IMR-90 (cell line): Measurements from ENCODE around the gene WDCP. TPM values are rescaled to one million over a fixed set of nuclear protein-coding genes. Genes with fewer than 3 reads are reported as not detected.

Experiments
- ATAC-seq: fragments of 200-7000 bp; cut with Tn5 transposase; 2 replicates; pipeline ENCODE4 v1.9.1; 2020; ENCODE audit warnings: low read depth, mild to moderate bottlenecking, moderate library complexity
- BruUV-seq: library from RNA; stranded (reverse); fragments of 400-500 nt; replicated peaks from 2 replicates; lab custom pipeline; 2021; lab: Mats Ljungman, UMichigan
- CTCF ChIA-PET: fragments of 300-600 bp; formaldehyde crosslinking; extraction: SDS; loops from one replicate; lab custom pipeline; 2021; ENCODE audit warnings: antibody characterized with exemption; lab: Yijun Ruan, JAX
- POLR2A ChIA-PET: fragments of 300-600 bp; sonication (Branson Sonifier 250); formaldehyde crosslinking; loops from one replicate; lab custom pipeline; 2022; ENCODE audit warnings: antibody characterized with exemption; ENCODE audit not compliant: unreplicated experiment; lab: Charles Lee
- DNase-seq: peaks from one replicate; pipeline ENCODE4 v3.0.0; 2013
- H2AFZ ChIP-seq: replicated peaks from 2 replicates; pipeline ENCODE3; 2013; ENCODE audit warnings: low read length, mild to moderate bottlenecking; ENCODE audit not compliant: poor library complexity
- H2AK5ac ChIP-seq: 2 replicates; pipeline ENCODE4 v1.6.1; 2013; ENCODE audit warnings: low read depth, low read length, inconsistent platforms
- H2AK9ac ChIP-seq: replicated peaks from 2 replicates; pipeline ENCODE3; 2013; ENCODE audit warnings: mild to moderate bottlenecking, low read depth, low read length, moderate library complexity; ENCODE audit not compliant: poor library complexity
- H2BK120ac ChIP-seq: 2 replicates; pipeline ENCODE4 v1.6.1; 2013; ENCODE audit warnings: low read depth, low read length, inconsistent platforms
- H2BK15ac ChIP-seq: 3 replicates; pipeline ENCODE4 v1.6.1; 2013; ENCODE audit warnings: low read depth, low read length, inconsistent platforms
- H2BK20ac ChIP-seq: 2 replicates; pipeline ENCODE4 v1.6.1; 2013; ENCODE audit warnings: low read depth, mild to moderate bottlenecking, inconsistent platforms, low read length, moderate library complexity
- H2BK5ac ChIP-seq: 2 replicates; pipeline ENCODE4 v1.6.1; 2013; ENCODE audit warnings: mild to moderate bottlenecking, low read depth, low read length, inconsistent platforms; ENCODE audit not compliant: poor library complexity, severe bottlenecking
- H3K14ac ChIP-seq: replicated peaks from 2 replicates; pipeline ENCODE4 v1.6.1; 2013; ENCODE audit warnings: low read depth, low read length, inconsistent platforms
- H3K18ac ChIP-seq: 2 replicates; pipeline ENCODE4 v1.6.1; 2013; ENCODE audit warnings: low read depth, low read length, control low read depth
- H3K23ac ChIP-seq: 2 replicates; pipeline ENCODE4 v1.6.1; 2013; ENCODE audit warnings: low read depth, low read length, inconsistent platforms
- H3K27ac ChIP-seq: 2 replicates; pipeline ENCODE4 v1.5.1; 2013; ENCODE audit warnings: mild to moderate bottlenecking, control low read depth, low read length; ENCODE audit not compliant: insufficient read depth
- H3K27me3 ChIP-seq: 2 replicates; pipeline ENCODE4 v1.6.1; 2013; ENCODE audit warnings: low read length; ENCODE audit not compliant: control insufficient read depth, insufficient read depth
- H3K36me3 ChIP-seq: 2 replicates; pipeline ENCODE4 v1.6.1; 2013; ENCODE audit warnings: low read length, mixed read lengths; ENCODE audit not compliant: control insufficient read depth, insufficient read depth
- H3K4ac ChIP-seq: 2 replicates; pipeline ENCODE4 v1.6.1; 2013; ENCODE audit warnings: low read depth, low read length, inconsistent platforms
- H3K4me1 ChIP-seq: 2 replicates; pipeline ENCODE4 v1.6.1; 2013; ENCODE audit warnings: low read length, mixed read lengths; ENCODE audit not compliant: control insufficient read depth, insufficient read depth
- H3K4me2 ChIP-seq: 2 replicates; pipeline ENCODE4 v1.6.1; 2013; ENCODE audit warnings: low read depth, mild to moderate bottlenecking, control low read depth, low read length, moderate library complexity
- H3K4me3 ChIP-seq: 2 replicates; pipeline ENCODE4 v1.5.1; 2013; ENCODE audit warnings: low read depth, mild to moderate bottlenecking, control low read depth, low read length, moderate library complexity; ENCODE audit not compliant: insufficient read depth
- H3K56ac ChIP-seq: 2 replicates; pipeline ENCODE4 v1.6.1; 2013; ENCODE audit warnings: low read length, inconsistent platforms; ENCODE audit not compliant: insufficient read depth; ENCODE audit errors: extremely low read depth
- H3K79me1 ChIP-seq, 2 experiments: 2 replicates each; pipeline ENCODE4 v1.6.1; 2013; ENCODE audit warnings: low read length in 2 of 2, inconsistent platforms in 1 of 2, low read depth in 1 of 2
- H3K9ac ChIP-seq: 2 replicates; pipeline ENCODE4 v1.6.1; 2013; ENCODE audit warnings: low read depth, low read length, control low read depth
- H3K9me1 ChIP-seq: 2 replicates; pipeline ENCODE4 v1.6.1; 2013; ENCODE audit warnings: low read length, inconsistent platforms; ENCODE audit not compliant: insufficient read depth
- H3K9me3 ChIP-seq: 2 replicates; pipeline ENCODE4 v1.6.1; 2013; ENCODE audit warnings: low read length; ENCODE audit not compliant: control insufficient read depth, insufficient read depth
- H4K20me1 ChIP-seq: 2 replicates; pipeline ENCODE4 v1.6.1; 2013; ENCODE audit warnings: low read length, inconsistent platforms; ENCODE audit not compliant: insufficient read depth
- H4K5ac ChIP-seq: 2 replicates; pipeline ENCODE4 v1.6.1; 2013; ENCODE audit warnings: mild to moderate bottlenecking, low read depth, low read length, control low read depth
- H4K8ac ChIP-seq, 2 experiments: 2 replicates each; pipeline ENCODE4 v1.6.1; 2013; ENCODE audit warnings: low read depth in 2 of 2, low read length in 2 of 2, control low read depth in 1 of 2, inconsistent platforms in 1 of 2
- H4K91ac ChIP-seq: 2 replicates; pipeline ENCODE4 v1.6.1; 2013; ENCODE audit warnings: low read depth, low read length, inconsistent platforms; ENCODE audit not compliant: insufficient read depth
- BHLHE40 ChIP-seq: fragments of 150-350 bp; IDR thresholded peaks from 2 replicates; pipeline ENCODE4 v1.6.1; 2016; ENCODE audit warnings: mild to moderate bottlenecking, low read depth, low read length
- CEBPB ChIP-seq: IDR thresholded peaks from 2 replicates; pipeline ENCODE4 v1.6.1; 2012; ENCODE audit warnings: low read depth, low read length, improper control_type of control experiment
- CHD1 ChIP-seq: IDR thresholded peaks from 2 replicates; pipeline ENCODE4 v1.6.1; 2012; ENCODE audit warnings: low read depth, low read length, improper control_type of control experiment
- CTCF ChIP-seq: conservative IDR thresholded peaks from 2 replicates; pipeline ENCODE4 v1.5.1; 2012; ENCODE audit warnings: mild to moderate bottlenecking, low read depth, low read length, improper control_type of control experiment
- ELK1 ChIP-seq: fragments of 150-350 bp; IDR thresholded peaks from 2 replicates; pipeline ENCODE4 v1.6.1; 2016; ENCODE audit warnings: low read depth, mild to moderate bottlenecking, low read length, moderate library complexity, borderline replicate concordance
- FOS ChIP-seq: fragments of 150-350 bp; IDR thresholded peaks from 2 replicates; pipeline ENCODE4 v1.6.1; 2016; ENCODE audit warnings: low read depth, low read length
- MAFK ChIP-seq: IDR thresholded peaks from 2 replicates; pipeline ENCODE4 v1.6.1; 2012; ENCODE audit warnings: low read depth, low read length, improper control_type of control experiment
- MXI1 ChIP-seq: IDR thresholded peaks from 2 replicates; pipeline ENCODE4 v1.6.1; 2012; ENCODE audit warnings: low read depth, mild to moderate bottlenecking, low read length, moderate library complexity, borderline replicate concordance
- NFE2L2 ChIP-seq: fragments of 150-350 bp; IDR thresholded peaks from 2 replicates; pipeline ENCODE4 v1.6.1; 2016; ENCODE audit warnings: low read depth, mild to moderate bottlenecking, low read length
- POLR2A ChIP-seq: IDR thresholded peaks from 2 replicates; pipeline ENCODE4 v1.6.1; 2012; ENCODE audit warnings: mild to moderate bottlenecking, low read depth, low read length
- RAD21 ChIP-seq: IDR thresholded peaks from 2 replicates; pipeline ENCODE4 v1.6.1; 2012; ENCODE audit warnings: low read length, improper control_type of control experiment
- RCOR1 ChIP-seq: IDR thresholded peaks from 2 replicates; pipeline ENCODE4 v1.6.1; 2012; ENCODE audit warnings: mild to moderate bottlenecking, low read length, improper control_type of control experiment; ENCODE audit not compliant: insufficient replicate concordance
- RFX5 ChIP-seq: IDR thresholded peaks from 2 replicates; pipeline ENCODE4 v1.8.0; 2012; ENCODE audit warnings: low read depth, mild to moderate bottlenecking, low read length, moderate library complexity
- SMC3 ChIP-seq: fragments of 150-350 bp; IDR thresholded peaks from 2 replicates; pipeline ENCODE4 v1.6.1; 2016; ENCODE audit warnings: low read depth, mild to moderate bottlenecking, antibody characterized with exemption, low read length, moderate library complexity
- WGBS, 2 experiments: methylation state at CpG; one replicate each; pipeline versions ENCODE4 v1.1.5 to v1.1.7; 2013; ENCODE audit warnings: missing lambda C conversion rate in 2 of 2; ENCODE audit not compliant: insufficient read length in 1 of 2; ENCODE audit errors: extremely low coverage in 2 of 2; 5-methylcytosine and 5-hydroxymethylcytosine counted together
- dilution Hi-C: fragments of 300-500 bp; cut with HindIII; formaldehyde crosslinking; loops from one replicate; pipeline ENCODE4 v1.14.3; 2018; ENCODE audit warnings: low sequenced_read_pairs; ENCODE audit not compliant: unreplicated experiment
- in situ Hi-C: fragments of 300-500 bp; cut with MboI; formaldehyde crosslinking; loops from 3 replicates; pipeline ENCODE4 v1.14.3; 2019; ENCODE audit warnings: low sequenced_read_pairs, inconsistent platforms, mixed read lengths
- intact Hi-C: fragments of 100-400 bp; cut with micrococcal nuclease; formaldehyde crosslinking; loops from 2 replicates; pipeline ENCODE4 v1.10.0; 2022
- polyA plus RNA-seq, 3 experiments: library from polyadenylated mRNA; depleted of rRNA; stranded (reverse); fragments of >200 nt; gene quantifications; 2 replicates each; pipeline ENCODE4 v1.2.3, GENCODE V29; 2012; ENCODE audit warnings: low replicate concordance in 1 of 3
- total RNA-seq: library from RNA; depleted of rRNA; stranded (reverse); fragments of >200 nt; gene quantifications from 2 replicates; pipeline ENCODE4 v1.2.3, GENCODE V29; 2012
- TF ChIP-seq, protein P1 (sequence below): fragments of 150-350 bp; IDR thresholded peaks from 2 replicates; pipeline ENCODE4 v1.6.1; 2017; ENCODE audit warnings: mild to moderate bottlenecking, antibody characterized with exemption, low read length, low read depth

Gene WDCP
- total and polyA plus RNA-seq, 2 of the 4 experiments (the other 2 are of a cell fraction) = 6.8 to 18.6 TPM

DNA sequence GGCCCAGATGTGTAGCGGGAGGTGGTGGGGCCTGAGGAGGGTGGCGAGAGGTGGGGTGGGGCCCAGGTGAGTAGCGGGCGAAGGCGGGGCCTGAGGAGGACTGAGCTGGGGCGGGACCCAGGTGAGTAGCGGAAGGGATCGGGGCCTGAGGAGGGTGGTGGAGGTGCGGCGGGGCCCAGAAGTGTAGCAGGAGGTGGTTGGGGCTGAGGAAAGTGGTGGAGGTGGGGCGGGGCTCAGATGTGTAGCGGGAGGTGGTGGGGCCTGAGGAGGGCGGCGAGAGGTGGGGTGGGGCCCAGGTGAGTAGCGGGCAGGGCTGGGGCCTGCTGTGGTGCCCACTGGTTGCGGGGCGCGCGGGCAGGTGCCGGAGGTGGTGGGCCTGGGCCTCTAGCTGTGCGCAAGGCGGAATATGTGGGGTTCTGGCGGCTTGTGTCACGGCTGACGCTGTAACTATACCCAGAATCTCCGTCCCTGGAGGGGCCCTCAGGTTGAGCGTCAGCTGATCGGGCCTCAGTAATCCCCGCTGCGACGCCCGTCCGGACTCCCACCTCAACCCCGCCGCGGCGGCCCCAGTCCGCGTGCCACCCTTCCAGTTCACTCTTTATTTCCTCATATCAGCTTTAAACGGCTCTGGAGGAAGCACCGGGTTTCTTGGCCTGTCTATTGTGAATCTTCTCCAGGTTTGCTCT is 29.8 kb upstream of the WDCP start:
- Histone ChIP-seq H3K56ac (no peak overlapping the region), H2AK5ac (peak overlapping the region; percentile 13), H3K14ac (0 out of 2 replicates have a peak overlapping the region, but pooled peaks have one; percentile 47), H3K9ac (peak overlapping the region; percentile 44), H3K18ac (no peak overlapping the region), H2BK20ac (no peak overlapping the region), H2BK120ac (no peak overlapping the region), H3K4me2 (peak overlapping the region; percentile 69), H2BK5ac (peak overlapping the region; percentile 8), H4K20me1 (no peaks in the 10 kb centered on the region; the same call in 1 of the 2 replicates), H4K5ac (peak overlapping the region; percentile 85), H2BK15ac (no peak overlapping the region), H3K4me3 (peak overlapping the region; percentile 73), H4K8ac (peak overlapping the region; percentile 63 to 77), H3K36me3 (peaks cover 10% of the 10 kb centered on the region), H3K4me1 (peaks cover 3% of the 10 kb centered on the region; the same call in 1 of the 2 replicates), H4K91ac (peak overlapping the region; percentile 46; the same call in 1 of the 2 replicates), H3K9me3 (no peaks in the 10 kb centered on the region), H3K9me1 (no peaks in the 10 kb centered on the region), H3K27me3 (no peaks in the 10 kb centered on the region), H3K23ac (no peak overlapping the region), H3K27ac (peak overlapping the region; percentile 40), H3K79me1 (peaks cover 17 to 36% of the 10 kb centered on the region in 2 experiments; a peak in 3 of 4 replicates), H3K4ac (peak overlapping the region; percentile 36), H2AK9ac (peak overlapping the region; percentile 96), H2AFZ (peak overlapping the region; percentile 91)
- no peak for ATAC-seq
- intact Hi-C loops (loop anchor here (1.0 kb wide), 1 partner anchor 150 kb away; the partner anchor contains the start of gene ATAD2B), dilution Hi-C loops (no loop called here), in situ Hi-C loops (loop anchor here (10.0 kb wide), 1 partner anchor 252 kb away; no protein-coding TSS in a partner anchor)
- no TSS peak for BruUV-seq
- ChIA-PET POLR2A (no interaction called here), CTCF (no interaction called here)
- TF ChIP-seq CTCF (no peak), CHD1 (no peak), POLR2A (no peak), NFE2L2 (no peak), RCOR1 (no peak), RAD21 (no peak), MAFK (no peak), FOS (no peak), CEBPB (no peak), BHLHE40 (no peak), ELK1 (no peak), SMC3 (no peak), MXI1 (no peak), RFX5 (no peak)
- TF ChIP-seq, protein P1, sequence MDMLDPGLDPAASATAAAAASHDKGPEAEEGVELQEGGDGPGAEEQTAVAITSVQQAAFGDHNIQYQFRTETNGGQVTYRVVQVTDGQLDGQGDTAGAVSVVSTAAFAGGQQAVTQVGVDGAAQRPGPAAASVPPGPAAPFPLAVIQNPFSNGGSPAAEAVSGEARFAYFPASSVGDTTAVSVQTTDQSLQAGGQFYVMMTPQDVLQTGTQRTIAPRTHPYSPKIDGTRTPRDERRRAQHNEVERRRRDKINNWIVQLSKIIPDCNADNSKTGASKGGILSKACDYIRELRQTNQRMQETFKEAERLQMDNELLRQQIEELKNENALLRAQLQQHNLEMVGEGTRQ = no peak
- no peak for DNase-seq
- WGBS, 2 experiments = 3% methylated on average over 10 of the region's 41 CpGs; no CpG with 5 or more reads in 1 of the 2 experiments
